GM21825 (cell line): ENCODE measurements around the gene CTRB1.
"Not testable (repeated sequence)": the region's sequence is repeated elsewhere in the genome, so short reads cannot be mapped to it uniquely, and the experiment has no call there.

ENCODE experiments used
- ATAC-seq: cut with Tn5 transposase; IDR thresholded peaks from one replicate; pipeline ENCODE4 v1.9.1; 2021; ENCODE audit warnings: mild to moderate bottlenecking, moderate library complexity; ENCODE audit not compliant: unreplicated experiment

CTRB1 gene

DNA sequence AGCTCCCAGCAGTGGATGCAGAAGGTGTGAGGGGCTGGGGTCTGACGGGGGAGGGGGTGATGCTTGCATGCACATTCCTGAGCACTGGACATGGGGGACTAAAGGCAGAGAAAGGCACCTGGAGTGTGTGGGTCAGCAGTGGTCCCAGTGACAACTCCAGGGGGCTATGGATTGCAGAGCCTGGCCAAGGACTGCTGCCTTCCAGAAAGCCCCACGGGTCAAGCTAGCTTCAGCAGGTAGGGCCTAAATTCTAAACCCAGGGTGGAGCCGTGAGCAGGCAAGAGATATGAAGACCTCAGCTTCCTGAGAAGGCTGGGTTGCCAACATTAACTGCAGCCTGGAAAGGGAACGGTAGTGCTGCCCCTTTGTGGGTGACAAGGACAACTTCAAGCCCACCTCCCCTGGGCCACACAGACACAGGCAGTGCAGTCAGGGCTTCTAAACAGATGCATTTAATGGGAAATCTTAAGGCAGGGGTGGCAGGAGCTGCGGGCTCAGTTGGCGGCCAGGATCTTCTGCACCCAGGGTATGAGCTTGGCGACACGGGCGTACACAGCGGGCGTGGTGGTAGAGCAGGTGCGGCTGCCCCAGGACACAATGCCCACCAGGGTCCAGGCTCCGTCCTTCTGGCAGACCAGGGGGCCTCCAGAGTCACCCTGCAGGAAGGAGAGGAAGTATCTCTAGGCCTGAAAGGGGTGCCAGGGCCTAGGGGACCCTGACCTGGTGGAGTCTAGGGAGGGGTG is 14.9 kb upstream of the CTRB1 start:
- ATAC-seq, result no peak

DNA sequence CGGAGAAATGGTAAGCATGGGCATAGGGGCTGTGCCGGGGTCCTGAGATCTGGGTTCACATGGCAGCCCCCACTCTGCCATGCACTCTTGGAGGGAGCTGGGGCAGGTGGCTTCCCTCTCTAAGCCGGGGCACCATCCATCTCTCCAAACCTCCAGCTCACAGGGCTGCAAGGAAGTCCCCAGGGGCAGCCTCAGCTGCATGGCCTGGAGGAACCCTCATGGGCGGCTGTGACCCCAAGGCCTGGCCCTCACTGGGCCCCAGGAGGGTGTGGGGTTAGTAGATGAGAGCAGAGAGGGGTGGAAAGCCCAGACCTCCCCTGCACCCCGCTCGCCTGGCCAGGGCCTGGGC is 14.4 kb upstream of the CTRB1 start:
- no peak for ATAC-seq

DNA sequence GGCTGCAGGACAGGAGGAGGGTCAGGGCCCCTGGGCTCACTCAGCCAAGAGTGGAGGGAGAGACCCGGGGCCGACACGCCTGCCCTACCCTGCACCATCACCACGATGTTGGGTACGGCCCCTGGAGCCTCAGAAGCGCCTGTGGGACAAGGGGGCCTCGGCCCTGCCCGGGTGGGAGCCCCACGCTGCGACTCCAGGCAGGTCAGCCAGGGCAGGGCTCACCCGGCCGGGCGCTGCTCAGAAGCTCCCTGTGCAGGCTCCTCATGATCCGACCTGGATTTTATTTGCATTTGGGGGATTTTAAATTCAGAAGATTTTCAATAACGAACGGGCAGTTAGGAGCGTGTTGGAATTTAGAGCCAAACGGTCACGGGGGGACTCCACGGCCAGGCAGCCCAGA is 13.9 kb upstream of the CTRB1 start:
- ATAC-seq, result not testable (repeated sequence)

DNA sequence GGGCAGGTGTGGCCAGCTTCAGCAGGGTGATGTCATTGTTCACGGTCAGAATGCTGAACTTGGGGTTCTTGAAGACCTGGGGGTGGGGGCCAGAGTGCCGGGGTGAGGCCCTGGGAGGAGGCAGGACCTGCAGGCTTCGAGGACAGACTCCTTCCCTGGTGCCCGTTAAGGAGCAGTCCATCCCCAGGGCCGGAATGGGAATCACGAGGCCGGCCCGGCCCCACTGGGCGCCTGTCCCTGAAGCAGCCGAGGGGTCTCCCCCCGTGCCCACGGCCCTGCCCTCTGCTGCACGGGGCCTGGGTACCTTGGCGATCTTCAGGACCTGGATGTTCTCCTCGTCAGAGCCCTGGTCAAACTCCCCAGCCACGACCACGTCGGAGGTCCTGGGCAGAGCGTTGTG is 13.3 kb upstream of the CTRB1 start:
- ATAC-seq, result not testable (repeated sequence)

DNA sequence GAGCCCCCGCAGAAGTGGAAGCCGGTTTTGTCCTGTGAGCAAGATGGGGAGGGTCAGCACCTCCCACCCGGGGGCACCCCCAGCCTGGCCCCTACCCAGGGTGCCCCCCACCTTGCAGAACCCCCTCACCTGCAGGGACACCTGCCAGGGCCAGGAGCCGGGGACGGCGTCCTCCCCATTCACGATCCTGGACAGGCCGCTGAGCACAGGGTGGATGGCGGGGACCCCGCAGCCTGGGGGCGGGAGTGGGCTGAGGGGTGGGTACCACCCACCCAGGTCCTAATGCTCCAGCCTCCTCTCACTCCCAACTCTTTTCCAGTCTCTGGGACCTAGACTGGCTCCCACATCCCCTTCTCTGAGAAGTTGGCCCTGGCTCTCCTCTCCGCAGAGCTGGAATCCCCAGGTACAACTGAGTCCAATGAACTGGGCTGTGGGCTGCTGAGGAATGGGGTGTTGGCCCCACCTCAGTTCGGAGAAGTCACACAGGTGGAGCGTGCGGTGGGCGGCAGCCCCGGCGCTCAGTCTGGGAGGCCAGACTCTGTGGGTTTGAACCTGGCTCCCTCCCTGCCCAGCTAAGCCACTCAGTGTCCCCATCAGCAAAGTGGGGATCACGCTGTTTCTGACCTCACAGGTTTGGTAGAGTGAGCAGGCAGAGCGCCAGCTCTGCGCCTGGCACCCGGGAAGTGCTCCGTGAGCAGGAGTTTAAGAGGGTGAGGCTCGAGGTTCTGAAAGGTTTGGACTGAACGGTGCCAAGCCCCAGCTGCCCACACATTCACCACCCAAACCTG is 12.6 kb upstream of the CTRB1 start:
- ATAC-seq, result not testable (repeated sequence)

DNA sequence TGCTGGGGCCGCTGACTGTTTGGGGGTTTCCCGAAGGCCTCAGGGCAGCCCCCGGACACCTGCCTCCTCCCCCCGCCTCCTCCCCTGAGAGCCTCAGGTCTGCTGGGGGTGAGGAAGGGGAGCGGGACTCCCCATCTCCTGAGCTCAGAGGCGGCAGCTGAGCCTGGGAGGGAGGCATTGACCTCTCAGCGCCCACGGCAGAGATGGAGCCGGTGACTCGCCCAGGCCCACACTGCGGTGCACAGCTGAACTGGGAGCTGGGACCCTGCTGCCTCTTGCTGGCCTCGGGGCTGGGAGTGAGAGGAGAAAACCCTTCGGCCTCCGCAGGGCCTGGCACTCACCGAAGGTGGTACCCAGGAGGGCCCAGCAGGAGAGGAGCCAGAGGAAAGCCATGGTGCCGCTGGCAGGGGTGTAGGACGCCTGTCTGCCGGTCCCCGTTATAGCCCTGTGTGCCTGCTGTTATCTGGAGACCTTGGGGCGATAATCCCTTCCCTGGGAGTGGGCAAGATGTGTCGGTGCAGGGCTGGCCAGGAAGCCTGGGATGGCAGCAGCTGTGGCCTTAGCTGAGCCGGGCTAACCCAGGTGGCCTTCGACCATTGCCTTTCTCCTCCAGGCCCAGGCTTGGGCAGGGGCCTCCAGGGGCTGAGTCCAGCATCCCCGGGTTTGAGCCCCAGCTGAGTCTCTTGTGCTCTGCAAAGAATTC is 11.9 kb upstream of the CTRB1 start, which contains the start of gene CTRB2:
TSS of gene CTRB2 (minus strand) at position 413 of the 703 bp plus-strand sequence. CDS start at position 393, 20 bp downstream.
- ATAC-seq, result no peak

DNA sequence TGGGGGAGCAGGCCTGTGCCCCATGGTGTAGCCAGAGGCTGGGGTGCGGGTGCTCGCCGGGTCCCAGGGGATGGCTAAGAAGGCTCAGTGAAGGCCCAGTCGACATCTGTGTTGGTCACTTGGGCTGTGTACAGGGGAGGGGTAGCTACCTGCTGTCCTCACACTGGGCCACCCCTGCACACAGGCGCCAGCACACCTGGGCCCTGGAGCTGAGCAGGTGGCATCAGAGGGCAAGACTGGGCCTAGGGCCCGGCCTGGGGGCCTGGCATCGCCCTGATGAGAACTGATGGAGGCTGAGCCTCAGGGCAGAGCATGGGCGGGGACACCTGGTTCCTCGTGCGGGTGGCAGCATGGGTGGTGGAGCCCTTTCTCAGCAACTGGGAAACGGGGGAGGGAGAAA is 11.0 kb upstream of the CTRB1 start:
- ATAC-seq, result no peak

DNA sequence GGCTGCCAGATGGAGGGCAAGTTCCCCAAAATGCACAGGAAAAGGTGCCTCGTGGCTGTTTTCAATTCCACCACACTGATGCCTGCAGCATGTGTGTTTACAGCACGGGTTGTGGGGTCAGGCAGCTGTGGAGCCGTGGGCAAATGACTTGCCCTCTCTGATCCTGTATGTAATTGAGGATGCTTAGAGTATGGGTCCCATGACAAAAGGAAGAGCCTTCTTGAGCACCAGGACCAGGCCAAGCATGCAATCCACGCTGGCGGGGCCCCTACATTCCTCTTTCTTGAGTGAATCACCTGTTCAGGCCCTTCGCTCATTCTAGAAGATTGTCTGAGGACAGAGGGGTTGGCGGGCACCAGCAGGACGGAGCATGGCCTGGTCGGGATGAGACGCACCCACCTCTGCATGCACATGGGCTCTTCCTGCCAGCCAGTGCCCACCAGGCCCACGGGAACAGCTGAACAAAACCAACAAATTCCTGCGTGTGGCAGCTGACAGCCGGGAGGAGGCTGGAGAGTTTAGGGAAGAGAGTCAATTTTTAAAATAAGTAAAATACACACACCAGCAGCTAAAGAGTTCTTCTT is 10.5 kb upstream of the CTRB1 start:
- ATAC-seq, result no peak

DNA sequence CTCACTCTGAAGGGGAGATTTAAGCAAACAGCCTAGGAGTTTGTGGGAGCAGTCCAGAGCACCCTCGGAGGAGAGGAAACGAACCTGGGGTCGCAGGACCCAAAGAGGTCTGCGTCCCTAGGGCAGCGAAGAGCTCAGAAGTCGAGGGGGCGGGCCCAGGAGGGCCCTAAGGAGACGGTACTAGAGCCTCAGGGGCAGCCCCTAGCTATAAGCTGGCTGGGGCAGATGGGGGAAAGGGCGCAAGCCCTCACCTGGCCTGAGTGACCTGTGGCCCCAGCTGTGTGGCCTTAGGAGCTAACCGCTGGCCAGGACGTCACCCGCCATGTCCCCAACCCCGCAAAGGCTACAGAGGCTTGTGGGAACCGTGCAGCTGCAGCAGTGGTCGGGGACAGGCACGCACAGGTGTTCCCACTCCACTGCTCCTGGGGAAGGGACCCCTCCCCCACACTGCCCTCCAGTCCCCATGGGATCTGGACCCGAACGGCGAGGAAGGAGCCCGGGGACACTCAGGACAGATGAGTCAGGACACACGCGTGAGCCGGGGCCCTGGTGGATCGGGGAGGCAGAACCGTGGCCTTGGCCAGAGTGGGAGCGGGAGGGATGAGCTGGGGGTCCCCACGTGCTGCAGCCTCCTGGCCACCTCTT is 9.8 kb upstream of the CTRB1 start:
- ATAC-seq, result no peak

DNA sequence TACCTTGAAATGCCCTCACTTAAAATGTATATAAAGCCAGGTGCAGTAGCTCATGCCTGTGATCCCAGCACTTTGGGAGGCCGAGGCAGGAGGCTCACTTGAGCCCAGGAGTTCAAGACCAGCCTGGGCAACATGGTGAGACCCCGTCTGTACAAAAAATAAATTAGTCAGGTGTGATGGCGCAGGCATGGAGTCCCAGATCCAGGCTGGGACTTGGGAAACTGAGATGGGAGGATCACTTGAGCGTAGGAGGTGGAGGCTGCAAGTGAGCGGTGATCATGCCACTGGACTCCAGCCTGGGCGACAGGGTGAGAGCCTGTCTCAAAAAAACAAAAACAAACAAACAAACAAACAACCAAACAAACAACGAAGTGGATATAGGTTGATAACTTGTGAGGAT is 9.3 kb upstream of the CTRB1 start:
- not testable (repeated sequence) for ATAC-seq

DNA sequence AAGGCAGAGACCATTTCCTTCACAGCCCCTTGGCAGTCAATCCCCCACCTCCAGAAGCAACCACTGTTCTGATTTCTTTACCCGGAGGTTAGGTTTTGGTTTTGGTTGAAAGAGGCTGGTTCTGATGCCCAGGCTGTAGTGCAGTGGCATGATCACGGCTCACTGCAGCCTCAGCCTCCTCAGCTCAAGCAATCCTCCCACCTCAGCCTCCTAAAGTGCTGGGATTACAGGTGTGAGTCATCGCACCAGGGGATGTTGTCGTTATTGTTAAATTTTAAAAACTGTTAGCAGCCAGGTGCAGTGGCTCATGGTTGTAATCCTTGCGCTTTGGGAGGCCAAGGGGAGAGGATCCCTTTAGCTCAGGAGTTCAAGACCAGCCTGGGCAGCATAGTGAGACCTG is 8.8 kb upstream of the CTRB1 start:
- ATAC-seq, result no peak

DNA sequence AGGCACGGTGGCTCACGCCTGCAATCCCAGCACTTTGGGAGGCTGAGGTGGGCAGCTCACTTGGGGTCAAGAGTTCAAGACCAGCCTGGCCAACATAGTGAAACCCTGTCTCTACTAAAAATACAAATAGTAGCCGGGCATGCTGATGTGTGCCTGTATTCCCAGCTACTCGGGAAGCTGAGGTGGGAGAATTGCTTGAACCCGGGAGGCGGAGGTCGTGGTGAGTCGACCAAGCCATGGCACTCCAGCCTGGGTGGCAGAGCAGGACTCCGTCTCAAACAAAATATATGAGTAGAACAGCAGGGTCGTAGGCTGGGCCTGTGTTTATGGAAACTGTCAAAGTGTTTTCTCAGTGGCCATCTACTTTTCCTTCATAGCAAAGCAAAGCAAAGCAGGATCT is 7.5 kb upstream of the CTRB1 start:
- ATAC-seq, result not testable (repeated sequence)

DNA sequence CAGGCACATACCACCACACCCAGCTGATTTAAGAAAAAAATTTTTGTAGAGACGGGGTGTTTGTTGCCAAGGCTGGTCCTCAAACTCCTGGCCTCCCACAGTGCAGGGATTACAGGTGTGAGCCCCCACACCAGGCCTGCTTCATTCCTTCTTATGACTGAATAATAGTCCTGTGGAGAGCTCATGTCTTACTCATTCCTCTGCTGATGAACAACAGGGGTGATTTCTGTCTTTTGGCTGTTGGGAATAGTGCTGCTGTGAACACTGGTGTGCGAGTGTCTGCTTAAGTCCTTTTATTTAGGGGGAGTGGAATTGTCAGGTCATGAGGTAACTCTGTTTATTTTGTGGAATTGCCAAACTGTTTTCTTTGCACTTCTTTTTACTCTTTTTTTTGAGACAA is 2.7 kb upstream of the CTRB1 start:
- no peak for ATAC-seq

DNA sequence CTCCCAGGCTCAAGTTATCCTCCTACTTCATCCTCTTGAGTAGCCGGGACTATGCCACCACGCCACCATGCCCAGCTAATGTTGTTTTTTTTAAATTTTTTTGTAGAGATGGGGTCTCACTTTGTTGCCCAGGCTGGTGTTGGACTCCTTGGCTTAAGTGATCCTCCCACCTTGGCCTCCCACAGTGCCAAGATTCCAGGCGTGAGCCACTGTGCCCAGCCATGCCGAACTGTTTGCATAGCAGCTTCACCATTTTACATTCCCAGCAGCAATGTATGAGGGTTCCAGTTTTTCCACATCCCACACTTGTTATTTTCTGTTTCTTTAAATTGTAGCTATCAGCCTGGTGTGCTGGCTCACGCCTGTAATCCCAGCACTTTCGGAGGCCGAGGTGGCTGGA is 2.2 kb upstream of the CTRB1 start:
- no peak for ATAC-seq

DNA sequence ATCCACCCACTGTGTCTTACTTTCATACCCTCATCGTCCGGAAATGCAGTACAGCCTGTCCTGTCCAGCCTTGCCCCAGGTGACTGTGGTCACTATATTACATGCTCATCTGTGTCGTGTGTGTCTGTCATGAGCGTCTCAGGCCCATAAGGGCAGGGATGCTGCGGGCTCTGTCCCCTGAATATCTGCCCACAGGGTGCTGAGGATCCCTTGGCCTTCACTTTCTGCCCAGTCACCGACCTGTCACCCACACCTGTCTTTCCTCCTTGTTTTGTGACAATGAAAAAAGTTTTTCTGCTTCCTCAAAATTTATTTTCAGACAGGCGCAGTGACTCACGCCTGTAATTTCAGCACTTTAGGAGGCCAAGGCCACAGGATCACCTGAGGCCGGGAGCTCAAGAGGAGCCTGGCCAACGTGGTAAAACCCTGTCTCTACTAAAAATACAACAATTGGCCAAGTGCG is 1.4 kb upstream of the CTRB1 start:
- ATAC-seq, result no peak

DNA sequence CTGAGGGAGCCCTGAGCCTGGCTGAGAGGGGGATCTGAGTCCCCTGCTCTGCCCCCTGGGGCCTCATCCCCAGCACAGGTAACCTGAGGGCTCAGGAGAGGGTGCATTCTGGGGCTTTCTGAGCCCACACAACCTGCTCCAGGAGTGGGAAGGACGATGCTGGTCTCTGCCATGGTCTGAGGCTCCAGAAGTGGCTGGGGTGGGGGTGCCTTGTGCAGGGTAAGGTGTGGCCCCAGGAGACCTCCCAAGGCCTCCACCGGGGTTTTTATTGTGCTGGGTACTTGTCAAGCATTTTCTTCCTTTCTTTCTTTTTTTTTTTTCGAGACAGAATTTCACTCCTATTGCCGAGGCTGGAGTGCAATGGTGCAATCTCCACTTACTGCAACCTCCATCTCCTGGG is 300 bp downstream of the CTRB1 start:
- no peak for ATAC-seq

DNA sequence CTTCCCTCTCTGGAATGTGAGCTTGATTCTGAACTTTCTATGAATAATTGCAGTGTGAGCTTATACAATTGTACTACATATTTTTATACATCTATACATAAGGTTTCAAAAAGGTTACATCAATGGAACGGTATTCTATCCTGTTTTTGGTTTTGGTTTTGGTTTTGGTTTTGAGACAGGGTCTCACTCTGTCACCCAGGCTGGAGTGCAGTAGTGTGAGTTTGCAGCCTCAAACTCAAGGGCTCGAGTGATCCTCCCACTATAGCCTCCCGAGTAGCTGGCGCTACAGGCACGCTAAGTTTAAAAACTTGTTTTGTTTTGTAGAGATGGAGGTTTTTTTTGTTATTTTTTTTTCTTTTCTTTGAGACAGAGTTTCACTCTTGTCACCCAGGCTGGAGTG is 1.1 kb downstream of the CTRB1 start:
- ATAC-seq, result no peak

DNA sequence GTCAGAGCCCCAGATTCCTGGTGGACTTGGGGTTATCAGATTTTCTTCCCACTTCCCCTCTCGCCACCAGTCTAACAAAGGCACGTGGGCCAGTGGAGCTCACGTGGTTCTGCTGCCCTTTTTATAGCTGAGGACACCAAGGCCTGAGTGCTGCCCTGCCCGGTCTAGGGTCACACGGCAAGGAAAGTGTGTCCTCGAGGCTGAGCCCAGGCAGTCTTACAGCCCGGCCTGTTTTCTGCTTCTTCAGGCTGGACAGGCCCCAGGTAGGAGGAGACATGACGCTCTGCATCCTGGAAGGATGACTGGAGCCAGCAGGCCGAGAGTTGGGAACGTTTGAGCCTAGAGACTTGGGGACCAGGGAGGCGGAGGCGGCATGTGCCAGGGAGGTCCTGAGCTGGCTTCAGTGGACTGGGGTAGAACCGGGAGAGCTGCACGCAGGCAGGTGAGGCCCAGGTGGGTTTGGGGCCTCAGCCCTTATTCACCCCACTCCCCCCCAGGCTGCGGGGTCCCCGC is 3.5 kb downstream of the CTRB1 start:
- no peak for ATAC-seq

DNA sequence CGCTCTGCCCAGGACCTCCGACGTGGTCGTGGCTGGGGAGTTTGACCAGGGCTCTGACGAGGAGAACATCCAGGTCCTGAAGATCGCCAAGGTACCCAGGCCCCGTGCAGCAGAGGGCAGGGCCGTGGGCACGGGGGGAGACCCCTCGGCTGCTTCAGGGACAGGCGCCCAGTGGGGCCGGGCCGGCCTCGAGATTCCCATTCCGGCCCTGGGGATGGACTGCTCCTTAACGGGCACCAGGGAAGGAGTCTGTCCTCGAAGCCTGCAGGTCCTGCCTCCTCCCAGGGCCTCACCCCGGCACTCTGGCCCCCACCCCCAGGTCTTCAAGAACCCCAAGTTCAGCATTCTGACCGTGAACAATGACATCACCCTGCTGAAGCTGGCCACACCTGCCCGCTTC is 4.3 kb downstream of the CTRB1 start:
- ATAC-seq, result not testable (repeated sequence)

DNA sequence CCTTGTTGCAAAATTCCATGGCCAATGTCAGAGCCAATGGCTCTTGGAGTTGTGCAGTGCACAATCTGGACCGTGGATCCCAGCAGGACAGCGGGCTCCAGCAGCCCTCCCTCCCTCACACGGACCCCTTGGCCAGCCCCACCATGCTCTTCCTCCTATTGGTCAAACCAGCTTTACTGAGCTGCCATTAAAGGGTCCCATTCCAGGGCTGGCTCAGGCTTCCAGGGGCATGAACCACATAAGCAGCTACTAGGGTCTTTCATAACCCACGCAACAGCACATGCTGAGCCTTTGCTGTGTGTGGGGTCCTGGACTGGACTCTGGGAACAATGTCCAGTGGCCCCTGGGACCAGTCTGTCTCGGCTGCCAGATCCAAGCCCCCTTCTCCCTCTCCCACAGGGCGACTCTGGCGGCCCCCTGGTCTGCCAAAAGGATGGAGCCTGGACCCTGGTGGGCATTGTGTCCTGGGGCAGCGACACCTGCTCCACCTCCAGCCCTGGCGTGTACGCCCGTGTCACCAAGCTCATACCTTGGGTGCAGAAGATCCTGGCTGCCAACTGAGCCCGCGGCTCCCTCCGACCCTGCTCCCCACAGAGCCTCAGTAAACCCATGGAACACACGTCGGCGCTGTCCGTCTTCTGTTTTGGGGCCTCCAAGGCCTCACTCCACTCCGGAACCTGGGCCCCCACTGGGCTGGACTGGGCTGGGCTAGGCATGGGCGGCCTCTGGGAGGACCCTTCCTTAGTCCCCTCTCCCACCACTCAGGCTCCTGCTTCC is 5.7 kb downstream of the CTRB1 start:
- ATAC-seq, result no peak
